NCI-H1694 treated with DMSO at 0.1 percent for 48 hours (cell line): ENCODE data around the gene KPNA3.
"Not testable (repeated sequence)": the region's sequence is repeated elsewhere in the genome, so short reads cannot be mapped to it uniquely, and the experiment has no call there.

Experiments used
- DNase-seq: peaks from one replicate; lab custom pipeline; 2025; lab: John Stamatoyannopoulos, UW

The KPNA3 gene

DNA sequence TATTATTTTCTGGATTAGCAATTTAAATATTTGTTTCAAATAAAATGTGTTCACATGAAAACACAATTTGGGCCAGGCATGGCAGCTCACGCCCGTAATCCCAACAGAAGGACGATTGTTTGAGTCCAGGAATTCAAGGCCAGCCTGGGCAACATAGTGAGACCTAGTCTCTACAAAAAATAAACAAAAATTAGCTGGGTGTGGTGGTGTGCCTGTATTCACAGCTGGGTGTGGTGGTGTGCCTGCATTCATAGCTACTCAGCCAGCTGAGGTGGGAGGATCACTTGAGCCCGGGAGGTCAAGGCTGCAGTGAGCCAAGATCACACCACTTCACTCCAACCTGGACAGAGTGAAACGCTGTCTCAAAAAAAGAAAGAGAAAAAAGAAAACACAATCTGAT is 46.4 kb downstream of the KPNA3 start:
- DNase-seq, result no peak

DNA sequence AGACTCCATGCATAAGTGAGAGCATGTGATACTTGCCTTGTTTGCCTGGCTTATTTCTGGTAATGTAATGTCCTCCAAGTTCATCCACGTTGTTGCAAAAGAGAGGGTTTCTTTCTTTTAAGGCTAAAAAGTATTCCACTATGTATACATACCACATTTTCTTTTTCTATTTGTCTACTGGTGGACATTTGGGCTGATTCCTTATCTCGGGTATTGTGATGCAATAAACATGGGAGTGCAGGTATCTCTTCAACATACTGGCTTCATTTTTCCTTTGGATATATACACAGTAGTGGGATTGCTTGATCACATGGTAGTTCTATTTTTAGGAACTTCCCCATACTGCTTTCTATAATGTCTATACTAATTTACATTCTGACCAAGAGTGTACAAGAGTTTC is 51.6 kb downstream of the KPNA3 start:
- DNase-seq, result no peak

DNA sequence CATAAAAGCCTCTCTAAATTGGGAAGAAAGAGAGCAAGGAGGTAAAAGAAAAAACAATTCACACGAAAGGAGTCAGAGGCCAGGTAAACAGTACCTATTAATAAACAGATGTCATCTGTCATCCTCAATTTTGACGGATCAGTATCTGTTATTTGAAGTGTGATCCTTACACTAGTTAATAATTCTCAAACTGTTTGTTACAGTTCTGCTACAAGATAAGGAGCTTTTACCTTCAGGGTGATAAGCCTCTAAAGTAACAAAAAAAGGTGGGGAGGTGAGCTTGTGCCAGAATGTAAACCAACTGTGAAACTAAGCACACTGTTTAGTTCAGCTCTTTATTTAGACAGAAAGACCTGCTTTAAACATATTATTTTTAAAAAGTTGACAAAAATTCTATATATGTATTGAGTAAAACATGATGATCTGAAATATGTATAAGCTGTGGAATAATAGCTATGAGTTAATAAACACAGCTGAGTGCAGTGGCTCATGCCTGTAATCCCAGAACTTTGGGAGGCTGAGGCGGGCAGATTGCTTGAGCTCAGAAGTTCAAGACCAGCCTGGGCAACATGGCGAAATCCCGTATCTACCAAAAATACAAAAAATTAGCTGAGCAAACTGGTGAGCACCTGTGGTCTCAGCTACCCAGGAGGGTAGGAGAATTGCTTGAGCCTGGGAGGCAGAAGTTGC is 52.8 kb downstream of the KPNA3 start:
- no peak for DNase-seq

DNA sequence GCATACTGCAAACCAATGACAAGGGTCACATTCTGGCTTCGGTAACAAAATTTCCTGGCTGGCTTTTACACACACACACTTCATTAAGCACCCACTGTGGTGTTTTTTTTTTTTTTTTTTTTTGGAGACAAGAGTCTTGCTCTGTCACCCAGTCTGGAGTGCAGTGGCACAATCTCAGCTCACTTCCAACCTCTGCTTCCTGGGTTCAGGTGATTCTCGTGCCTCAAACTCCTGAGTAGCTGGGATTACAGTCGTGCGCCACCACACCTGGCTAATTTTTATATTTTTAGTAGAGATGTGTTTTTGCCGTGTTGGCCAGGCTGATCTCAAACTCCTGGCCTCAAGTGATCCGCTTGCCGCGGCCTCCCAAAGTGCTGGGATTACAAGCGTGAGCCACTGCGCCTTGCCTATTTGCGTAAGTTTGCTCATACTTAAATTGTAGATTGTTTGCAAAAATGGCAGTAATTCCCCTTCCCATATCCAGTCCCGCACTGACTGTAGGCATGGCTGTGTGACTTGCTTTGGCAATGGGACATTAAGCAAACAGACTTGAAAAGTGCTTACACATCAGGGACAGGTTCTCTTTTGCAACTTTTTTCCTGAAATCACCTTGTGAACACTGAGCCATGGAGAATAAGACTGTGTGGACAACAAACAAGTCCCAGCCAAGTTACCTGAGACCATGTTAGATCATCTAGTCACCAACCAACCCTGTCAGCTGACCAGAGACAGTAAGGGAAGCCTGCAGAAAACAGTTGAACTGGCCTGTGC is 59.1 kb downstream of the KPNA3 start:
- no peak for DNase-seq

DNA sequence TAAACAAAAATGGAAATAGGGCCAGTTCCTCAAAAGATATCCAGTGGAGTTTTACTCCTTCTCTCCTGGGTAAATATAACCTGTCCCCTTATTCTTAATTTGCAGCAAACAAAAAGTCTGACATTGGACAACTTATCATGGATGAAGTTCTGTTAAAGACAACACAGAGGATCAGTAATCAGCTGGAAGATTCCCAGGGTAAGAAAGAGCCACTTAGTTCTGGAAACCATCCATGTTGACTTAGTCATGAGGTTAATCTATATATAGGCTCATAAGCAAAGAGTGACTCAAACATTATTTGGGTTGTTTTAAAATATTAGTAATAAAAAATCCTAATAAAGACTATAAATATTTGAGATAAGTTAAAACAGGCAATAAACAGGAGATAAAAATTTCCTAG is 60.7 kb downstream of the KPNA3 start:
- no peak for DNase-seq

DNA sequence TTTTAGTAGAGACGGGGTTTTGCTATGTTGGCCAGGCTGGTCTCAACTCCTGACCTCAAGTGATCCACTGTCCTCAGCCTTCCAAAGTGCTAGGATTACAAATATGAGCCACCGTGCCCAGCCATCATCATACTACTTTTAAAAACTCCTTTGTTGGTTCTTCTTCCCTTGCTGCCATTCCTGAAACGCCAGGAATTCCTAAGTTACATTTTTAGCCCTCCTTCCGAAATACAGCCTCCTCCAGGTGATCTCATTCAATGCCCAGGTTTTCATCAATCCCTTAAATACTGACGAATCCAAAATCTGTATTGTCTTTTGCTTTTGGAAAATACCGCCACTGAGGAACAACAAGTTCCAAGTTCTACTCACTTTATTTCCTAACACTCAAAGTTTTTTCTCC is 75.9 kb downstream of the KPNA3 start:
- no peak for DNase-seq

DNA sequence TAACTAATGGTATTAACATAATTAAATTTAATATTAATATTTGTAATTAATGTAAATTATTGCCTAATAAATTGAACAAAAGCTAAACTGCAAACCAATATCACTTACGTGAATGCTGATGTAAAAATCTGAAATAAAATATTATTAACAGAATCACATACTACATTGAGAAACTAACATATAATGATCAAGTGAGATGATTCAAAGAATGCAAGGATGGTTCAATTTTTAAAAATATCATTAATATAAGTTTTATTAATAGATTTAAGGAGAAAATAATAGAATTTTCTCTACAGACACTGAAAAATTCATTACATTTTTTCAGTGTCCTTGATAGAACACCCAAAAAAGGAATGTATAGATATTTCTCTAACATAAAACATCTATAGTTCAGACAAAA is 77.7 kb downstream of the KPNA3 start:
- no peak for DNase-seq

DNA sequence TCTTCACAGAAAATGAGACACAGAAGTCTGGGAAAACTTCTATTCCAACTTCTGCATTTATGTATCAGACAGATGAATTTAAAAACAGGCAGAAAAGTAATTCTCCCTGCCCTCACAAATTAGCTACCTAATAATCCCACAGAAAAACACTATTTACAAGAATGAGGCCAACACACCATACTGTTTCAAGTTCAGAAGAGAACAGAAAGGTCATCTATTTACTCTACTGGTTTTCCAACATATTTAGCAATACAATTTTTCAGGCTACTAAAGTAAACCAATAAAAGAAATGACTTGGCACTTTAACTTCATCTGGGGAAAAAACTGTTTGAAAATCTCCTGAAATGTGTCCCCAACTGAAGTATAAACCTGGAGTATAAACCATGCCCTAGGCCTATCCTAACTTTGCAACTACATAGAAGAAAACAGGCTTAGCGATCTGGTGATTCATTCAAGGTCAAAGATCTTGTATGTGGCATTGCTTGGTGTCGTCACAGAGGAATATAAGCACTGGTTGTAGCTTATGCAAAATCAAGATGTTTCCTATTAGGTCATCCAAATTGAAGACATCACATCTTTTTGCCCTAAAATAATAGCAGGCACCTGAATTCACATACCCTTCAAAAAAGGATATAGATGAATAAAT is 81.1 kb downstream of the KPNA3 start:
- DNase-seq, result no peak

DNA sequence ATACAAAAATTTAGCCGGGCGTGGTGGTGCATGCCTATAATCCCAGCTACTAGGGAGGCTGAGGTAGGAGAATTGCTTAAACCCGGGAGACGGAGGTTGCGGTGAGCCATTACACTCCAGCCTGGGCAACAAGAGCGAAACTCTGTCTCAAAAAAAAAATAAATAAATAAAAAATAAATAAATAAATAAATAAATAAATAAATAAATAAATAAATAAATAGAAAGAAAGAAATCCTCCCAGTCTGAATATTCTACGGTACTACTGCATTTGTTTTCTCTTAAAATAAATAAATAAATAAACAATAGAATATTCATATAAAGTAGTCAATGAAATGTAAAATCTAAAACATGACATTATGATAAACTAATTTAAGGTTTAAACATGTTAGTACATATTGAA is 88.2 kb downstream of the KPNA3 start:
- not testable (repeated sequence) for DNase-seq

DNA sequence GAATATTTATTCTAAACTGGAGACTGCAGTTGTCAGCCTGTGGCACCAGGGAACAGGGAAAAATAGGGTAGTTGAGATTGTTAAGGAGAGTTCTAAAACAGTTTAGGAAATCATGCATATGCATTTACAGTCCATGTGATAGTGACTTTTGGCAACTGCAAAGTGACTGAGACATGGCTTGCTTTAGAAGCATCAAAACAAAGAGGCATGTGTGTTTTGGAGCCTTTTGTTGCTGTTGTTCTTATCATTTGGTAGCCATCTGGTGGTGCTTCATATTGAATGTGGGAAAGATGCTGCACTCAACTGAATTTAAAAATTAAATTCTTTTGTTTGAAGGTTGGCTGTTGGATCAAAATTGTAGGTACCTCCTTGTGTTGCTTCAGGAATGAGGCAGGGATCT is 91.0 kb downstream of the KPNA3 start:
- no peak for DNase-seq

DNA sequence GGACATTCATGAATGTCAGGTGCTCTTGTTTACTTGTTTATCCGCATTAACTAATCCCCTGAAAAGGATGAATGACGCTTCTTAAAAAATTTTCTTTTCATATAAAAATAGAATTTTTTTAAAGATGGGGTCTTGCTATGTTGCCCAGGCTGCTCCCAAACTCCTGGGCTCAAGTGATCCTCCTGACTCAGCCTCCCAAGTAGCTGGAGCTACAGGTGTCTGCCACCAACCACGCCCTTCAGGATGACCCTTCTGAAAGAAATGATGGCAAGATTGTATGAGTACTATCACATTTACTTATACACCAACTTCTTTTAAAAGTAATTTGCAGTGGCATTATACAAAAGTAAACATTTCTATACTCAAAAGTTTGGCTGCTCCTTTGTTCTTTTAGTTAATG is 95.0 kb downstream of the KPNA3 start:
- DNase-seq, result no peak

DNA sequence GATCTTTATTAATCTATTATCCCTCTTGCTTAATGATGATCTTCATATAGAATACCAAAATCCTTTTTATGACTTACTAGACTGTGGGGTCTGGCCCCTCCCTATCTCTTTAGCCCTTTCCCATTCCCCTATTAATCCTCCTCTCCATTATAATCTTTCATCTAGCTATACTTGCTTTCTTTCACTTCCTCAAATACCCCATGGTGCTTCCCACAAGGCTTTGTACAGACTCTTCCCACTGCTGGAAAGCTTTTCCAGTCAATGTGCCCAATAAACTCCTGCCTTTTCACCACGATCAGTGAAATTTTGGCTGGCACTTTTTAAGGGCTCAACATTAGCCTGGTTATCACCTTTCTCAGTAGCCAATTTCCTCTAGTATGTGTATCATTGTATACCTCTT is 98.0 kb downstream of the KPNA3 start:
- no peak for DNase-seq

DNA sequence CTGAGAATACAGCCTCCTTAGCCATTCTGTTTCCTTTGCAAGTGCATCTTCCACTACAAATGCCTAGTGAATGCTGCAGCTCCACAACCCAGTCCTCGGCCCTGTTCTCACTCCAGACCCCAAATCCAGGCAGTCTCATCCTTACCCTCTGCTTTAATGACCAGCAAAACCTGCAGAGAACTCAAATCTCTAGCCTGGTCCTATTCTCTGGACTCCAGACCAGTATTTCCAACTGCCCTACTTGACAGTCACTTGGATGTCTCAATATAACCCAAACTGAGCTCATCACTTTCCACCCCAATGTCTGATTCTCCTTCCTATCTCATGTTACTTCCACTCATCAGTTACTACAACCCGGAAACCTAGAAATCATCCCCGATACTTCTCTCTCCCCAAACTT is 98.6 kb downstream of the KPNA3 start:
- no peak for DNase-seq

DNA sequence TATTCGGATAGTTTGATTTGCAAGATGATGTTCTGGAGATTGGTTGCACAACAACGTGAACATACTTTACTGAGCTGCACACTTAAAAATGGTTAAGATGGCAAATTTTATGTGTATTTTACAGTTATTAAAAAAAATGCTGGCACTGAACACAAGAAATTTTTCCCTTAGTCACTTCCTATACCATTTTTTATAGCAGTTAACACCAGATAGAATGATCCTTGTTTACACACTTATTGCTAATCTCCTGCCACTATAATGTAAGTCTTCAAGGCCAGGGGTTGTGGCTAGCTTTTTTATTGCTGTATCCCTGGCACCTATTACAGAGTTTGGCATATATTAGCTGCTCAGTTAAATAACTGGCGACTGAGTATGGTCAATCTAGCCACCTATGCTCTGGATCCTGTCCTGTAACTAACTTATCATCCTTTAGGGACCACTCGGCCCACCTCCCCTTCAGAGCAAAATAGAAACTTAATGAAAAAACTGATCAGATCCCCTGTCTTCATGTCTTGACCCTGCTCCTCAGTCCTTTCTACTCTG is 99.2 kb downstream of the KPNA3 start:
- DNase-seq, result no peak

DNA sequence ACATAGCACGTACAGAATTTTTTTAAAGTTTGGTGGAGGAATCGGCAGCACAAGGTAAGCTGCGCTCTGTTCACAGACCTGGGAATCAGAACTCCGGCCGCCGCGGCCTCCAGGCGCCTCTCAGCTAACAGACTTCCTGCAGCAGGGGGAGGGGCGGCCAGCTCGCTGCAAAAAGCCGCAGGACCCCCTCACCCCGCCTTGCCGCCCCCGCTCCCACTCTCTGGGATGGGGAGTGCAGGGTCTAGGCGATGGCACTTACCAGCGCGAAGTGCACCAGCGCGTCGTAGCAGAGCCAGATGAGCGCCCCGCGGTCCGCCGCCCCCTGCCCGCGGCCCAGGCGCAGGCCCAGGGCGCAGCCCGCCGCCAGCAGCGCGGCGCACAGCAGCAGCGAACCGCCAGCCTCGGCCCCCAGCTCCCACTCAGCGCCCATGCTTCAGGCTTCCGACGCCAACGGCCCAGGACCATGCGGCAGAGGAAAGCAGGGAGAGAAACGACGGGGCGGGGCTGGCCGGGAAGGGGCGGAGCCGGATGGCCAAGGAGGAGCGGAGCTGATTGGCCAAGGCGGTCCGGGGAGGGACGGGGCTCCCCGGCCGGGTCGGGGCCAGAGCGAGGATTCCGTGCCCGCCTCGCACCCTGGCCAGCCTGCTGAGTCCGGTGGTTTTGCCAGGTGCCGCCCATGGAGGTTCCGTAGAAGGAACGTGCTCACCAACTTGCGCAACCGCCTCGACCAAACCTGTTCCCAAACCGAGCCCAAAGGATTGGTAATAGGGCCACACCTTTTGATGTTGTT is 101.3 kb downstream of the KPNA3 start, which contains the start of gene EBPL:
EBPL (minus strand) TSS at position 492 of the 790 bp plus-strand sequence; CDS start at position 430, 62 bp downstream.
- peak; percentile 61 for DNase-seq

DNA sequence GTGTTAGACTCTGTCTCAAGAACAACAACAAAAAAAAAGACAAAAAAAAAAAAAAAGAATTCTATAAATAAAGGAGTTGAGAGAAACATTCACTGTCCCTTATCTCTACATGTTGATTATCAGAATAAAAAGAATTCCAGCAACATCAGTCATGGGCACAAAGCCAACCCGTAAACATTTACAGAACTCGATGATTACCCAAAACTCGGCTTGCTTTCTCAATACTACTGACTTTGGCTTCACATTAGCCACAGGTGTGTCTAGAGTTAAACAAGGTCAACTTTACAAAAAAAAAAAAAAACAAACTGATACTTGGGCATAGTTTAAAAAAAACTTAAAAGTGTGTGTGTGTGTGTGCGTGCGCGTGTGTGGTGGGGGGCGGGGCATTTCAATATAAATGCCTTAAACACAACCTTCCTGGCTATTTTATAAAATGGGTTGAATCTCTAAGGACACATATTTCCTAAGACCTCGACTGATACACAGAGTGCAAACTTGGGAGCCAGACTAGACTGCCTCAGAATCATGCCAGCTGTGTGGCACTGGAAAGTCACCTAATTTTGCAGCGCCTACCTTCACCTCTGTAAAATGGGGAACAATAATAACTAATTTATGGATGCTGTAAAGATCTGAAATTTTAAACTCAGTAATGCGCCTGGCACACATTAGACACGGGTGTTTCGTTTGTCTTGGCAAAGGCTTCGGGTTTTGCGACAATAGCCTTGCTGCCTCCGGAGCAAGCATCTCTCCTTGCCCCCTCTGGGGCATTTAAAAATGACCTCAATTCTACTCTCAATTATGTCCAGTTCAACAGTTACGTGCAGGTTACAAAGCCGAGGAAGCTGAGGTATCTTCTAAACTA is 102.1 kb downstream of the KPNA3 start:
- peak; percentile 46 for DNase-seq

DNA sequence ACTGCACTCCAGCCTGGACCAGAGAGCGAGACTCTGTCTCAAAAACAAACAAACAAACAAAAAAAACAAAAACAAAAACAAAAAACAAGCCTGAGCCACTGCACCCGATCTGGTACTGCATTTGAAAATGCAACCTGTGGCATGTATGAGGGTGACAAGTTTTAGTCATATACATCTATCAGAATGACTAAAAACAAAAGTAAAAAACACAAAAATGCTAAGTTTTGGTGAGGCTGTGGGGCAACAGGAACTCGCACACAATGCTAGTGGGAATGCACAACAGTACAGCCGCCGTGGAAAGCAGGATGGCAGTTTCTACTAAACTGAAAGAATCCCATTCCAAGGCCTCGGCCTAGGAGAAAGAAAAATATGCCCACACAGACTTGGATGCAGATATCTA is 109.0 kb downstream of the KPNA3 start:
- DNase-seq, result no peak

DNA sequence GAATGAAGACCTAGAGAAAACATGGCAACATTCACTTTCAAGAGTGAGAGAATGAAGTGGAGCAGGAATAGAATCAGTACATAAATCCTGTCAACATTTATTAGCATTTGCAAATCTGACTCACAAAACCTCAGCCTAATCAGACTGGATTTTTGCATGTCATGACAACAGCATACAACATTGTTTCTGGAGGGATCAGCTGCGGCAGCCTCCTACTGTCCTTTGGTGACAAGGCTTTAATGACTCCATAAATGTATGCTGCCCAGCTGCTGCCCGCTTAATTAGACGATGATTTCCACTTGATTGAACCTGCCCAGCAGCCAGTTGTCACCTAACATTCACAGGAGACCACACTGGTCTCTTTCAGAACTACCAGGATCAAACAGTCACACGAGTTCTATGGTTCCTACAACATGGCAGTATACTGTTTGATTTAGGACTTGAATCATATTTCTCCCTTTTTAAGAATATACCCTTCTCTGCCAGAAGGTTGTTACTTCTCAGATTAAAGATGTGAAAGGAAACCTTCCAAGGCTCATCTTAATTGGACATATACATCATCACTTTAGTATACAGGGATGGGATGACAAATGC is 110.5 kb downstream of the KPNA3 start:
- DNase-seq, result no peak

DNA sequence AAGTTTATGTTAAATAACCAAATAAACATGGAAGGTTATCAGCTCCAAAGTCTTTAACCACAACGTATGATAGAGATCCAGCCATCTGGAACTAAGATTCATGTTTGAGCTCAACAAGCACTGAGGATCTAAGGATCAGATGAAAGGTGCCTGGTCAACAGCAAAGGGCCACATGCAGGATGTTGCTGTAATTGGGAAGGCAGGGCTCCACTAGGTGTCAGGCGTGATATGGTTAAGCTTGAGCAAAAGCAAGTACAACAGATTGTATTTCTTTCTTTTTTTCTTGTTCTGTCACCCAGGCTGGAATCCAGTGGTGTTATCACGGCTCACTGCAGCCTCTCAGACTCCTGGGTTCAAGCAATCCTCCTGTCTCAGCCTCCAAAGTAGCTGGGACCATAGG is 113.2 kb downstream of the KPNA3 start:
- no peak for DNase-seq

DNA sequence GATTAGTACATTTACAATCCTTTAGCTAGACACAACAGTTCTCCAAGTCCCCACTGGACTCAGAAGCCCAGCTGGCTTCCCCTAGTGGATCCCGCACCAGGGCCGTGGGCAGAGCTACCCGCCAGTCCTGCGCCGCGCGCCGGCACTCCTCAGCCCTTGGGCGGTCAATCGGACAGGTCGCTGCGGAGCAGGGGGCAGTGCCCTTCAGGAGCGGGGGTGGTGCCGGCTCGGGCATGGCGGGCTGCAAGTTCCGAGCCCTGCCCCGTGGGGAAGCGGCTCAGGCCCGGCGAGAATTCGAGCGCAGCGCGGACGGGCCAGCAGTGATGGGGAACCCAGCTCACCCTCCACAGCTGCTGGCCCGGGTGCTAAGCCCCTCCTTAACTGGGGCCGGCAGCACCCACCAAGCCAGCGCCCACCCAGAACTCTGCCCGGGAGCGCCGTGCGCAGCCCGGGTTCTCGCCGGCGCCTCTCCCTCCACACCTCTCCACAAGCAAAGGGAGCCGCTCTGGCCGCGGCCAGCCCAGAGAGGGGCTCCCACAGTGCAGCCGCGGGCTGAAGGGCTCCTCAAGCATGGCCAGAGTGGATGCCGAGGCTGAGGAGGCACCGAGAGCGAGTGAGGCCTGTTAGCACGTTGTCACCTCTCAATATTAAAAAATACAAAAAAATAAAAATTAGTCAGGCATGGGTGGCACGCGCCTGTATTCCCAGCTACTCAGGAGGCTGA is 114.1 kb downstream of the KPNA3 start:
- DNase-seq, result no peak
